HS-27A (cell line): ENCODE data around the gene POF1B.
"Not testable (repeated sequence)": the region's sequence is repeated elsewhere in the genome, so short reads cannot be mapped to it uniquely, and the experiment has no call there.

ENCODE experiments used
- DNase-seq: peaks from one replicate; pipeline ENCODE4 v3.0.0-alpha.2; 2012; ENCODE audit warnings: low read depth, missing footprints

POF1B gene

GRCh38 chrX:85379174-85379907, at the start of gene POF1B:
Gene POF1B, minus strand, starts transcription at chrX:85379665. Its CDS starts 211 bp downstream, at chrX:85379454.
- no peak for DNase-seq

DNA sequence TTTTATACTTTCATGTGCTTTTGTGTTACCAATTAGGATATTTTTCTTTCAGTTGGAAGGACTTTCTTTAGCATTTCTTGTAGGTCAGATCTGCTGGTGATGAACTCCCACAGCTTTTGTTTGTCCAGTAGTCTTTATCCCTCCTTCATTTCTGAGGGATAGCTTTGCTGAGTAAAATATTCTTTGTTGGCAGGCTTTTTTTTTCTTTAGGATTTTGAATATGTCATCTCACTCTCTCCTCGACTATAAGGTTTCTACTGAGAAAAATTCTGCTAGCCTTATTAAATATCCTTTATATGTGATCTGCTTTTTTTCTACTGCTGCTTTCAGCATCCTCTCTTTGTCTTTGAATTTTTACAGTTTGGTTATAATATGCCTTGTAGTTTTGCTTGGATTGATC, 49.6 kb upstream of the POF1B start:
- no peak for DNase-seq

DNA sequence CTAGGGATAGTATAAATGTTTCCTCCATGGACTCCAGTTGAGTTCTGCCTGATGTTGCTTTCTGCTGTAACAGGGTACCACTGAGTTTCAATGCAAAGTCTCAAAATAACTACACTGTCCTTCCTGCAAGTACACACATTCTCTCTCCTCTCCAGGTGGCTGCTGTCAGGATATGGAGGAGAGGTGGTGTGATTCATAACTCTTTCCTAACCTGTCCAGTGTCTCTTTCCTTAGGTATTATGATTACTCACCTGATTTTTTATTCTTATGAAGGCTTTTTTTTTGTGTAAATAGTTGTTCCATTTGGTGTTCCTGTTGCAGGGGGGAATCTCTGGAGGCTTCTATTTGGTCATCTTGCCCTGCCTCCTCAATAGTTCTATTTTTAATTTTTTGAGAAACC, 39.8 kb upstream of the POF1B start:
- DNase-seq, result no peak

- DNase-seq, result no peak
Observed at GRCh38 chrX:85391878-85392238, 12.4 kb upstream of the POF1B start.

DNA sequence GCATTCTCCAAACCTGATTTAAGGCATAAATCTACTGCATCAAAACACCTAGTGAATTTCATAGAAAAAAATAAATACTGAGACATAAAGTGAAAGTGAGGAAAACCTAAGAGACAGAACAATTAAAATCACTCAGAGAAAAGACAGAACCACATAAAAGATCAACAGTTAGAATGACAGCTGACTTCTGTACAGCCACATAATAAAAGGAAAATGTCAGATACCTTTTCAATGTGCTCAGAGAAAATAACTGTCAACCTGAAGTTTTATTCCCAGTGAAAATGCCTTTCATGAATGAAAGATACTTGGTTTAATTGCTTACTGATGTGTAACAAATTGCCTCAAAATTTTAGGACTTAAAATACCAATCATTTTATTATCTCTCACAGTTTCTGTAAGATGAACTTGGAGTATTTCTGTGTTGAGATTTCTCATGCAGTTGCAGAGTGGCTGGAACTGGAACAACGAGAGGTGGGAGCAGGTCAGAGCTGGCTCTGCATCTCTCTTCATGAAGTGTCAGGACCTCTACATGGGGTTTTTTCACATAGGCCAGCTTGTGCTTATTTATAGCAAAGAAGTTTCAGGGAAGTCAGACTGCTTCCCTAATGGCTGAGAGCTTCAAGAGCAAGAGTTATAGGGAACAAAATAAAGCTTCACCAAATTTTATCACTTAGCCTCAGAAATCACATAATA, 11.9 kb upstream of the POF1B start:
- DNase-seq, result no peak

DNA sequence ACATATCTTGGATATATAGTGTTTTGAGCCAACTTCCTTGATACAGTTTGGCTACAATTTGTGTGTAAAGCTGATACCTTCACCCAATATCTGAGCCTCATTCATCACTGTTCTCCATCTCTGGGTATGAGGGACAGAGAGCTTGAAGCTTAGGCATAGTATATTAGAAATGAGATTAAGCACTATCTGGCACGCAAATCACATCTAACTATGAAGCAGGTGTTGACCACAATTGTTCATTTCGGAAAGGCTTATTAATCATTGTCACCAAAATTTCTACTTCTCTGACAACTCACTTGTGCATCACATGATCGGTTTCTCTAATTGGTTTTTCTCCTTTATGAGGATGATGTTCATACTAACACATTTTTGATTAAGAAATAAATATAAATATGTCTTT, 2.1 kb upstream of the POF1B start:
- DNase-seq, result no peak

DNA sequence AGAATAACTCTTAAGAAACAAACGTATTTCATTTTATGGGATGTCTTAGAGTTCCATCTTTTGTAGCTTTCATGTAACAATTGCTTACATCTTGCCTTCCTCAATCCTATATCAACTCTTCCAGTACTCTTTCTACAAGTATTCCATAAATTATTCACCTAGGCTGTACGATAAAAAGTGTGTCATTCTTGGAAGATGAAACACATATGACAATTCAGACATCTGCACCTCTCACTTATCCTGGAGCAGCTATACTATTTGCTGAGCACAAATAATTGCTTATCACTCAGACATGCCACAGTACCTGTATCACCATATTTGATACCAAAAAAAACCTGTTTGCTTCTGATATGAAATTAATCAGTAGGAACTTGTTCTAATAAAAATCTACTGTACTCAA, 1.0 kb downstream of the POF1B start:
- no peak for DNase-seq

DNA sequence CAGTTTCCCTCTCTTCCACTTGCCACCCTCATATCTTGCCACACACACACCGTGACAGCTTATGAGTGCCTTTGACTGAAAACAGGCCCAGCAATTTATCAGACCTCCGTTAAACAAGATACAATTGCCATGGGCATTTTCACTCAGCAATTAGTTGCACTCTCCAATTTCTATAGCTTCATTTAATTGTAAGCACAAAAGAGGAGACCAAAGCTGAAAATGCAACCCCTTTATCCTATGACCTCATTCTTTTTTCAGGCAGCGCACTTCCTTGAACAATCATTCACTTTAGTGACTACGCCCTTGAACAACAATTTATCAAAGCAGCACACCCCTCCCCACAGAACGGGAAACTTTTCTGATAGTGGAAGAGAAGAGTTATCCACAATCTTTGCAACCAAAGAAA, 4.1 kb downstream of the POF1B start:
- DNase-seq, result no peak

GRCh38 chrX:85365370-85365995, 14.0 kb downstream of the POF1B start:
- no peak for DNase-seq

GRCh38 chrX:85359051-85359450, 20.4 kb downstream of the POF1B start:
- no peak for DNase-seq

GRCh38 chrX:85345523-85345922, 33.9 kb downstream of the POF1B start:
- DNase-seq, result no peak

DNA sequence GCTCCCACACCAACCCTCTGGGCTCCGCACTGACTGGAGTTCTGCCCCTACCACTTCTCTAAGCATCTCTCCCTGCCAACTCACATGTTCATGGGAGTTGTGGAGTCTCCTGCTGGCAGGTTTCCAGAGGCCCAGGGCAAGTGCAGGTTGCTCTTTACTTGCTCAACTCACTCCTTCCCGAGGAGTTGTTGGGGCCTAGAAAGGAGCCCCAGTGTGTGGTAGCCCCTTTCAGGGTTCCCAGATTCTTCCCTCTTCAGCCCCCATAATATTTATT, 52.5 kb downstream of the POF1B start:
- DNase-seq, result no peak

GRCh38 chrX:85326234-85327059, 53.0 kb downstream of the POF1B start:
- no peak for DNase-seq

GRCh38 chrX:85311348-85311747, 68.1 kb downstream of the POF1B start:
- DNase-seq, result not testable (repeated sequence)

GRCh38 chrX:85309717-85310116, 69.7 kb downstream of the POF1B start:
- DNase-seq, result no peak

- DNase-seq, result no peak
Observed at GRCh38 chrX:85303544-85303943, 75.9 kb downstream of the POF1B start.

GRCh38 chrX:85288992-85289723, 90.3 kb downstream of the POF1B start:
- DNase-seq, result no peak

- DNase-seq, result not testable (repeated sequence)
Observed at GRCh38 chrX:85285286-85285685, 94.2 kb downstream of the POF1B start.

DNA sequence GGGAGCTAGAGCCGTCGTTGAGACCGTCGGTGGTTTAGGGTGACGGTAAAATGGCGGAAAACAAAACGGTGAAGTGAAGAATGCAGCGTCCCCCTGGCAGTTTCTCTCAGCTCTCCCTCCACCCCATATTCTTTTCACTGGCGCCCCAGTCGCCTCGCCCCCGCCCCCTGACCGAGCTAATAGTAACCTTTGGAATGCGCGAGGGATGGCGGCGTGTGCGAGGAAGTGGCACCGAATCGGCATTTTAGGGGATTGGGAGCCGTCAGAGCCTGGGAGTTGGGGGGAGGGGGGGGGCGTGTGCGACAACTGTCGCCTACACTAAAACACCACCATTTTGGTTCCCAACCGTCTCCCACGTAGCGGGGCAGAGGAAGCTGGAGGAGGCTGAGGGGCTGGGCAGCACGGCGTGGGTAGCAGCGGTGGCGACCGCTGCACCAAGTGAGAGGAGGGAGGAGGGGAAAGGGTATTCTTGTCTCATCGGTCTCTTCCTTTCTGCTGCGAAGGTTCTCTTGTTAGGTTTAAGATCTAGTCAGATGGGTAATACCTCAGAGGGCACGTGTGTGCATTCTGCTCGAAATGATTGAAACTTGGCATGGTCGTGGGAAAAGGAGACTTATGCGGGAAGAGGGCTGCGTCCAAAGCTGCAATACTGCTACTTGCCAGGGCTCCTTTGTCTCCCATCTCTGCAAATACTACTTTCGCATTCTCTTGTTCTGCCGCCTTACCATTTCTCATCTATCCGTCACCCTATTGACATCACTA, 134.8 kb downstream of the POF1B start:
- no peak for DNase-seq

- DNase-seq, result no peak
Observed at GRCh38 chrX:85243761-85244449, 135.6 kb downstream of the POF1B start, which contains the start of the genes SATL1 and ZNF711. Gene SATL1, minus strand, starts transcription at chrX:85243779. Its CDS starts 134,811 bp downstream, at chrX:85108968. Gene ZNF711, plus strand, starts transcription at chrX:85243991. Its CDS starts 3,582 bp downstream, at chrX:85247573.
